HG03135 (cell line): Measurements from ENCODE around the gene ZNF182.
"Not testable (repeated sequence)": the region's sequence is repeated elsewhere in the genome, so short reads cannot be mapped to it uniquely, and the experiment has no call there.

Source experiments
- ATAC-seq: cut with Tn5 transposase; IDR thresholded peaks from one replicate; pipeline ENCODE4 v1.9.1; 2021; ENCODE audit warnings: mild to moderate bottlenecking, moderate library complexity; ENCODE audit not compliant: unreplicated experiment

ZNF182 gene

GRCh38 chrX:48002319-48002718 lies 1.5 kb downstream of the ZNF182 start:
- ATAC-seq, result no peak

- no peak for ATAC-seq
These were observed 2.5 kb downstream of the ZNF182 start for GRCh38 chrX:48001260-48001659.

GRCh38 chrX:47992669-47993068 lies 11.1 kb downstream of the ZNF182 start:
- ATAC-seq, result no peak

- ATAC-seq, result no peak
These were observed 11.8 kb downstream of the ZNF182 start for GRCh38 chrX:47992095-47992380.

- no peak for ATAC-seq
These were observed 12.3 kb downstream of the ZNF182 start for GRCh38 chrX:47991263-47992094.

- ATAC-seq, result no peak
These were observed 27.3 kb downstream of the ZNF182 start for GRCh38 chrX:47976254-47977151.

- no peak for ATAC-seq
These were observed 30.6 kb downstream of the ZNF182 start for GRCh38 chrX:47973235-47973634.

GRCh38 chrX:47965526-47965925 lies 38.3 kb downstream of the ZNF182 start:
- not testable (repeated sequence) for ATAC-seq

- ATAC-seq, result not testable (repeated sequence)
These were observed 42.0 kb downstream of the ZNF182 start for GRCh38 chrX:47961830-47962229.

- no peak for ATAC-seq
These were observed 43.4 kb downstream of the ZNF182 start for GRCh38 chrX:47960406-47960805.

GRCh38 chrX:47958761-47959342 lies 44.9 kb downstream of the ZNF182 start:
- no peak for ATAC-seq

- ATAC-seq, result not testable (repeated sequence)
These were observed 45.6 kb downstream of the ZNF182 start for GRCh38 chrX:47958206-47958605.

- ATAC-seq, result no peak
These were observed 47.8 kb downstream of the ZNF182 start for GRCh38 chrX:47956016-47956415.

- ATAC-seq, result not testable (repeated sequence)
These were observed 48.5 kb downstream of the ZNF182 start for GRCh38 chrX:47955295-47955694.

- no peak for ATAC-seq
These were observed 62.4 kb downstream of the ZNF182 start for GRCh38 chrX:47941423-47941822.

GRCh38 chrX:47940448-47940847 lies 63.3 kb downstream of the ZNF182 start:
- no peak for ATAC-seq

- no peak for ATAC-seq
These were observed 66.9 kb downstream of the ZNF182 start for GRCh38 chrX:47936940-47937317.

- no peak for ATAC-seq
These were observed 67.4 kb downstream of the ZNF182 start for GRCh38 chrX:47936224-47936939.

- no peak for ATAC-seq
These were observed 69.8 kb downstream of the ZNF182 start for GRCh38 chrX:47933946-47934345.

- ATAC-seq, result not testable (repeated sequence)
These were observed 71.8 kb downstream of the ZNF182 start for GRCh38 chrX:47931970-47932369.

GRCh38 chrX:47927212-47927611 lies 76.6 kb downstream of the ZNF182 start:
- ATAC-seq, result no peak
